Chondrocyte (in vitro differentiated cells): ENCODE results near the gene OR2M4. TPM values are rescaled to one million over a fixed set of nuclear protein-coding genes. Genes with fewer than 3 reads are reported as not detected.

Source experiments
- DNase-seq: peaks from one replicate; pipeline ENCODE4 v3.0.0; 2021; ENCODE audit warnings: mixed read lengths, low spot score
- H3K27ac Mint-ChIP-seq: one replicate; pipeline ENCODE4 v1.8.0; 2021; ENCODE audit warnings: mild to moderate bottlenecking, moderate library complexity, mixed read lengths; ENCODE audit not compliant: unreplicated experiment
- H3K27me3 Mint-ChIP-seq: 2 replicates; pipeline ENCODE4 v1.8.0; 2021; ENCODE audit warnings: low read depth, mixed read lengths
- H3K36me3 Mint-ChIP-seq: 2 replicates; pipeline ENCODE4 v1.8.0; 2021; ENCODE audit warnings: low read depth, mixed read lengths
- H3K4me1 Mint-ChIP-seq: 2 replicates; pipeline ENCODE4 v1.8.0; 2021; ENCODE audit warnings: low read depth, mild to moderate bottlenecking, mixed read lengths
- H3K4me3 Mint-ChIP-seq: one replicate; pipeline ENCODE4 v1.8.0; 2021; ENCODE audit warnings: mild to moderate bottlenecking, moderate library complexity, mixed read lengths; ENCODE audit not compliant: unreplicated experiment
- H3K9me3 Mint-ChIP-seq: 2 replicates; pipeline ENCODE4 v1.8.0; 2021; ENCODE audit warnings: low read depth, mixed read lengths
- CTCF ChIP-seq: fragments of 200-600 bp; sonication (generic); IDR thresholded peaks from 2 replicates; pipeline ENCODE4 v1.5.0; 2021; ENCODE audit warnings: antibody characterized with exemption, mild to moderate bottlenecking, moderate library complexity
- total RNA-seq: library from RNA; stranded (reverse); gene quantifications from 3 replicates; pipeline ENCODE4 v1.2.1, GENCODE V29; 2021

OR2M4 gene
- total RNA-seq, 1 donor from 2014 or later: not detected

GRCh38 chr1:248196965-248197364 lies 34.3 kb upstream of the OR2M4 start, which contains the start of gene OR2M3:
Gene OR2M3 (plus strand): TSS chr1:248197265. CDS start chr1:248203068, 5,803 bp downstream.
- TF ChIP-seq CTCF: no peak
- no peak for DNase-seq
- no peaks in the 10 kb centered on the region for H3K36me3 Mint-ChIP-seq
- no peaks in the 10 kb centered on the region for H3K4me1 Mint-ChIP-seq
- H3K27me3 Mint-ChIP-seq: no peaks in the 10 kb centered on the region
- no peak within 1 kb of the TSS for H3K4me3 Mint-ChIP-seq
- no peak within 1 kb of the TSS for H3K27ac Mint-ChIP-seq
- peaks cover 53% of the 10 kb centered on the region for H3K9me3 Mint-ChIP-seq

- DNase-seq: no peak
- no peak overlapping the region for H3K27ac Mint-ChIP-seq
- H3K27me3 Mint-ChIP-seq: no peaks in the 10 kb centered on the region
- no peaks in the 10 kb centered on the region for H3K36me3 Mint-ChIP-seq
- no peak overlapping the region for H3K4me3 Mint-ChIP-seq
- no peaks in the 10 kb centered on the region for H3K4me1 Mint-ChIP-seq
- TF ChIP-seq CTCF: no peak
- peaks cover 55% of the 10 kb centered on the region for H3K9me3 Mint-ChIP-seq
These were observed 15.3 kb upstream of the OR2M4 start for GRCh38 chr1:248215880-248216279.

- no peak overlapping the region for H3K4me3 Mint-ChIP-seq
- peaks cover 57% of the 10 kb centered on the region for H3K9me3 Mint-ChIP-seq
- H3K36me3 Mint-ChIP-seq: no peaks in the 10 kb centered on the region
- H3K4me1 Mint-ChIP-seq: no peaks in the 10 kb centered on the region
- TF ChIP-seq CTCF: no peak
- no peak for DNase-seq
- no peaks in the 10 kb centered on the region for H3K27me3 Mint-ChIP-seq
- H3K27ac Mint-ChIP-seq: no peak overlapping the region
These were observed 5.7 kb upstream of the OR2M4 start for GRCh38 chr1:248225537-248225936.

- Mint-ChIP-seq H3K27me3 (no peaks in the 10 kb centered on the region), H3K27ac (no peak overlapping the region), H3K36me3 (no peaks in the 10 kb centered on the region), H3K4me3 (no peak overlapping the region), H3K9me3 (peaks cover 64% of the 10 kb centered on the region), H3K4me1 (no peaks in the 10 kb centered on the region)
- no peak for TF ChIP-seq CTCF
- DNase-seq: no peak
These were observed 1.8 kb upstream of the OR2M4 start for GRCh38 chr1:248229360-248229908.

GRCh38 chr1:248239478-248239877 lies 8.3 kb downstream of the OR2M4 start:
- no peak for DNase-seq
- no peak overlapping the region for H3K4me3 Mint-ChIP-seq

More at GRCh38 chr1:248239478-248239877, 8.3 kb downstream of the OR2M4 start:
- Mint-ChIP-seq H3K27ac (no peak overlapping the region), H3K27me3 (no peaks in the 10 kb centered on the region), H3K4me1 (no peaks in the 10 kb centered on the region), H3K36me3 (no peaks in the 10 kb centered on the region), H3K9me3 (peaks cover 56% of the 10 kb centered on the region)
- no peak for TF ChIP-seq CTCF
